HG02943 (cell line): ENCODE data around the gene VEGFB.
"Not testable (repeated sequence)": the region's sequence is repeated elsewhere in the genome, so short reads cannot be mapped to it uniquely, and the experiment has no call there.

Source experiments
- ATAC-seq: cut with Tn5 transposase; IDR thresholded peaks from one replicate; pipeline ENCODE4 v1.9.1; 2021; ENCODE audit warnings: mild to moderate bottlenecking, low read depth, moderate library complexity; ENCODE audit not compliant: unreplicated experiment

Gene VEGFB

DNA sequence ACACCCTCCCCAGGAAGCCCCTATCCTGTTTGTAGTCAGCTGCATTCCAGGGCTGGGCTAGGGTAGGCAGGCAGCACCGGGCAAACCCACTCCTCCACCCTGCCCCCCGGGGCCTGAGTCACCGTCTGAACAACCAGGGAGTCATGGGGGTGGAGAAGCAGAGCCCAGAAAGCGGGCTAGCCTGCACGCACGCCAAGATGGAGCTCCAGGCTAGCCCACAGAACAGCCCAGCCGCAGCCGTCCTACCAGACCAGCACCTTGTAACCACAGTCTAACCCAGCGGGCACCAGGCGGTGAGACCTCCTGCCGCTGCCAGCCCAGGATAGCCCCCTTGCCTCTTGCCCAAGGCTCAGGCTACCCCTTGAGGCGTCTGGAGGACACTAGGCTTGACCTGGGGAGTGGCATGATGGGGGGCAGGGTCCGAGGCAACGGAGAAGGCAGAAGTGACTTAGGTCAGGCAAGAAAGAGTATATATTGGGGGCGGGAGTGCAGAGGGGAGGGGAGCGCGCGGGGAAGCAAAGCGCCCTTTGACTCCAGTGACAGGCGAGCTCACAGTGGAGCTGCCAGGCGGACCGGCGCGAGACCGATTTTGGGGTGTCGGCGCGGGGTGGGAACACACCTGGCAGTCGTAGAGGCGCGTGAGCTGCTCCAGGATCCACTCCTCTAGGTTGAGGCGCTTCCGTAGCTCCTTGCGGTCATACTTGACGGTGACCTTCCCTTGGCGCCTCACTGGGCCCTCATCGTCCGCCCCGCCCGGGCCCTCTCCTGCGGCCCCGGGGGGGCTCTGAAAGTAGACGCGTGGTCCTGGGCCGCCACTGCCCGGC is 11.6 kb downstream of the VEGFB start:
- no peak for ATAC-seq

GRCh38 chr11:64246621-64246870 is 12.2 kb downstream of the VEGFB start:
- not testable (repeated sequence) for ATAC-seq

DNA sequence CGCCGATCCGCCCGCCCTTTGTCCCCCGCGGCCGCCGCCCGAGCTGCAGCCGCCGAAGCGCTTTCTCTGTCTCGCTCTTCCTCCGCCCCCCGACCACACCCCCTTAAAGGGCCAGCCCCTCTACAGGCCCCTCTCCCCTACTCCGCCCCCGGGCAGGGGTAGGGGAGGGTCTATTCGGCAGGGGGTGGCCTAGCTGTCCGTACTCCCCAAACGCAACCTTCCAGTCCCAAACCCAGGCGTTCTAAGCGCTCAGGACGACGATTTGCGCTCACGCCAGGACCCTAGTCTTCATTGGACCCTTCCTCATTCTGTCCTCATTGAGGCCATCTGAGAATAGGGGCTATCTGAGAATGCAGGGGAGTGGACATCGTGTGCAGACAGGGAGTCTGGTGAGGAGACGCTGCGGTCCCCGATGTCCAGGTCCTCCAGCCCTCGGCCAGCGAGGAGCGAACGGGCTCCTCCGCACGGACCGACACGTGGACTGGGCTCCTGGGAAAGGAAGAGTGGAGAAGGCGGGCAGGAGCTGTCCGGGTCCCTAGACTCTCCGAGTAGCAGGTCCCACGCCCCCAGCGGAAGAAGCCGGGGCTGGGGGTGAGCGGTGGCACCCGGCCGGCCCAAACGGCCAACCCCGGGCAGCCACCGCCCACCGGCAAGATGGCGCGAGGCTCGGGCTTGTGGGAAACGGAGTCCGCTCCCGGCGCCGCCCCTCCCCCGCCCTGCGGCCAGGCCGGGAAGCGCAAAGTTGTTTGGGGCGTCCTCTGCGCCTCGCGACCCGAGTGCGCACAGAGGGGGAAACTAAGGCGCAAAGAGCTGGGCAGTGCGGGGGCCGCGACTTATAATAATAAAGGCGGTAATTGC is 12.7 kb downstream of the VEGFB start, which contains the start of gene PPP1R14B:
Gene PPP1R14B, minus strand, starts transcription at position 73 of the 858 bp plus-strand sequence. CDS start 270 bp downstream, outside the sequence.
- ATAC-seq = no peak

GRCh38 chr11:64247729-64248531 is 13.5 kb downstream of the VEGFB start:
- ATAC-seq = no peak

- ATAC-seq = no peak
Measured at GRCh38 chr11:64248578-64248977, 14.2 kb downstream of the VEGFB start.

DNA sequence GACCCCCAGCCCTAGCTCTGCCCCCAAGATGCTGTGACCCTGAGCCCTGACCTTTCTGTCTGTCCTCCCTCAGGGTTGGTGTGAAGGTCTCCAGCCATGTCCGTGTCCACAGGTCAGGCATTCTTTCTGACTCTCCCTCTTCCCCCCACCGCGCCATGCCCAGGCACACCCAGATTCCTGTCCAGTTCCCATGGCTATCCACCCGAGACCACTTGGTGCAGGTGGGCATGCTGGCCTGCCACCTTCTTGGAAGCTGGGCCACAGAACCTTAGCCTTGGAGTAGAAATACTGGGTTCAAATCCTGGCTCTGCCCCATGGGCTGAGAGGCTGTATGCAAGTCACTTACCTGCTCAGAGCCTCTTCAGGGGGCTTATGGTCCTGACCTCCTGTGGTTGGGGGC is 14.7 kb downstream of the VEGFB start:
- ATAC-seq = no peak

GRCh38 chr11:64249563-64250414 is 15.4 kb downstream of the VEGFB start:
- no peak for ATAC-seq

DNA sequence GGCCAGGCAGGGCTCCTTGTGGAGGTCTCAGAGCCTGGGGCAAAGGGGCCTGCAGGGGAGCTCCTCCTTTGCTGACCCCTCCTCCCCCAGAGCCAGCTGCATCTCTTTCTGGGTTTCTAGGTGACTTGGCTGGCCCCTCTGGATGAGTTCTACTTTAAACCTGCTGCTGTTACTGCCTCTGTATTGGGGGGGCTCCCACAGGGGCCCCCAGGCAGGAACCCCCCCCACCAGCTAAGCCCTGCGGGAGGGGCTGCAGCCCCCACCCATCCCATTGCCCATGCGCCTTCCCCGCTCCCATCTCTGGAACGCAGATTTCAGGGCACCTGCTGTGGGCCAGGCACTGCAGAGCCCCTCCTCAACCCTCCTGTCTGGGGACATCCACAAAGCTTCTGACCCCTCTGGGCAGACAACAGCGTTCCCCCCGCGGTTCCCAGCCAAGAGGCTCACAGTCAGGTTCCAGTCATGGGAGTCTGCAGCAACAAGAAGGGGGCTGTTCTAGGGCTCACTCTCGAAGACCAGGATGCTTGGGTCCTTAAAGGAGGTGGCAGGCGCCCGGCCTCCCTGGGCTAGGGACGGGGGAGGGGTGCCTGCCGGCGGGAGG is 16.1 kb downstream of the VEGFB start:
- no peak for ATAC-seq

GRCh38 chr11:64251016-64251752 is 16.8 kb downstream of the VEGFB start, which contains the start of gene PLCB3:
PLCB3 (plus strand) TSS chr11:64251530; CDS start chr11:64251650, 120 bp downstream.
- ATAC-seq = no peak

- no peak for ATAC-seq
Measured at GRCh38 chr11:64251753-64252002, 17.3 kb downstream of the VEGFB start.

- no peak for ATAC-seq
Measured at GRCh38 chr11:64252003-64252872, 17.9 kb downstream of the VEGFB start.

DNA sequence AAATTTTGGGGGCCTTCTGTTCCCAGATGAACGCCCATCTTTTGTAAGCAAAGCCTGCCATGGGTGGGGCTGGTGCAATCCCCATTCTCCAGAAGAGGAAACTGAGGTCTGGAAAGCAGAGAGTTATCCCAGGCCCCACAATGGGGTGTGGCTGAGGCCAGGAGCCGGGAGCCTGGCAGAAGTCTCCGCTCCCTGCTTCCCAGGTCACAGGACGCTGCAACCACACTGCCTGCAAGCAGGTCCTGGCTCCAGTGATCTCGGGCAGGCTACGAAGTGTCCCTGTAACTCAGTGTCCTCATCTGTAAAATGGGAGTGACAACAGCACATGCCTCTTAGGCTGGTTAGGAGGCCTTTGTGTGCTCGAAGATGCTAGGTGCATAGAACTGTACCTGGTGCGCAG is 18.7 kb downstream of the VEGFB start:
- ATAC-seq = no peak

DNA sequence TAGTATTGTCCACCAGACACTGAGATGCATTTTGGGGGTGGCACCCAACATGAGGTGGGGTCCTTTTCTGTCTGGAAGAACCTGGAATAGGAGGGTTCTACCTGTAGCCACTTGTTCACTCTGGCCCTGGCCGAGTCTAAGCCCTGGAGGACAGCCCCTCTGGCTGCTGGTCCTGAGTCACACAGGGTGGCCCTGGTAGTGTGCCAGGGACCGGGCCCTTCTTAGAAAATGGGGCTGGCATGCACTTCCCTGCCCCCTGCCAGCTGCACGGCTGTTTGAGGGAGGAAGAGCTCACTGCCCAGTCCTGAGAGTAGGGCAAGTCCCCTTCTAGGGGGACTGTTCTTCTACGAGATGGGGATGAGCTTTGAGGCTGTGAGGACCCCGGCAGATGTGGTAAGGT is 19.1 kb downstream of the VEGFB start:
- no peak for ATAC-seq

GRCh38 chr11:64254326-64254725 is 19.9 kb downstream of the VEGFB start:
- ATAC-seq = no peak

DNA sequence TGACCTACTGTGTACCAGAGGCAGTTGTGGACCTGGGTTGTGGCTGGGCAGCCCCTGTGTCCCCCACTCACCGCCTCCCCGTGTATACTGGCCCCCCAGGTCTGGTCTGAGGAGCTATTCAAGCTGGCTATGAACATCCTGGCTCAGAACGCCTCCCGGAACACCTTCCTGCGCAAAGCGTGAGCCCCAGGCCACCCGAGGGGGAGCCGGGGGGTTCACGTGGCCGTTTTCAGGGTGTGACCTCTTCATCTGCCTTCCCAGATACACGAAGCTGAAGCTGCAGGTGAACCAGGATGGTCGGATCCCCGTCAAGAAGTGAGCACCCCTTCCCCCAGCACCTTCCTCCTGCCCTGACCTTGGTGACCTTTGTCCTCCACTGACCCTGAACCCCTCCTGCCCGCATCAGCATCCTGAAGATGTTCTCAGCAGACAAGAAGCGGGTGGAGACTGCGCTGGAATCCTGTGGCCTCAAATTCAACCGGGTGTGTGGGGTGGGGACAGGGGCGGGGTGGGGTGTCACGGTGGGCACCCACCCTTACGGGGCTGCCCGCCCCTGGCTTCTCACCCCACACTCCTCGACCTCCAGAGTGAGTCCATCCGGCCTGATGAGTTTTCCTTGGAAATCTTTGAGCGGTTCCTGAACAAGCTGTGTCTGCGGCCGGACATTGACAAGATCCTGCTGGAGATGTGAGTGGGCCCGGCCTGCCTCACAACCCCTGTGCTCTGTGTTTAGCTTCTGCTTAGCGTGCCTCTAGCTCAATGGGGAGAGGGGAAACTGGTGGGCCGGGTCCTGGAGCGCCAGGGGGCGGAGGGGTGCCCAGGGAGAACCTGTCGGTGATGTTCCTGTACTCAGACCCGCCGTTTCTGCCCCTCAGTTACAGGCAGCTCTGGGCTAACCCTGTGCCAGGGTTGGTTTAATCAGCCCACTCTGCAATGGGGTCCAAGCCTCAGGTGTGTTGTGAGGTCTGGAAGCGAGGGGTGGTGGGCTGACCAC is 21.0 kb downstream of the VEGFB start:
- no peak for ATAC-seq

DNA sequence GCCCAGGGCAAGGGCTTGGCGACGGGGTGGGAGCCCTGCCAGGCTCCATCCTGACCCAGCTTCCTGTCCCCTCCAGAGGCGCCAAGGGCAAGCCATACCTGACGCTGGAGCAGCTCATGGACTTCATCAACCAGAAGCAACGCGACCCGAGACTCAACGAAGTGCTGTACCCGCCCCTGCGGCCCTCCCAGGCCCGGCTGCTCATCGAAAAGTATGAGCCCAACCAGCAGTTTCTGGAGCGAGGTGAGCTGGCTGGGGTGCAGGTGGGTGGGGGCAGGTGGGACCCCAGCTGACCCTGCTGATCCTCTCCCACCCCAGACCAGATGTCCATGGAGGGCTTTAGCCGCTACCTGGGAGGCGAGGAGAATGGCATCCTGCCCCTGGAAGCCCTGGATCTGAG is 21.9 kb downstream of the VEGFB start:
- no peak for ATAC-seq

GRCh38 chr11:64258356-64258755 is 24.0 kb downstream of the VEGFB start:
- ATAC-seq = no peak
